ENCODE measurements around the gene SMIM22.

The SMIM22 gene

GRCh38 chr16:4814542-4815173, 19.5 kb downstream of the SMIM22 start:
- DNase-seq (ENCODE audit: low spot score): no peak

- DNase-seq (ENCODE audit: low spot score): no peak
Measured at GRCh38 chr16:4820652-4821051, 25.5 kb downstream of the SMIM22 start.

- no peak for DNase-seq (ENCODE audit: low spot score)
Measured at GRCh38 chr16:4825196-4825595, 30.0 kb downstream of the SMIM22 start.

GRCh38 chr16:4826526-4826925, 31.4 kb downstream of the SMIM22 start:
- DNase-seq (ENCODE audit: low spot score): no peak

- DNase-seq (ENCODE audit: low spot score): no peak
Measured at GRCh38 chr16:4826980-4827379, 31.8 kb downstream of the SMIM22 start.

- no peak for DNase-seq (ENCODE audit: low spot score)
Measured at GRCh38 chr16:4828567-4829321, 33.6 kb downstream of the SMIM22 start.

GRCh38 chr16:4830408-4830807, 35.2 kb downstream of the SMIM22 start:
- no peak for DNase-seq (ENCODE audit: low spot score)

GRCh38 chr16:4831616-4832015, 36.4 kb downstream of the SMIM22 start:
- no peak for DNase-seq (ENCODE audit: low spot score)

- no peak for DNase-seq (ENCODE audit: low spot score)
Measured at GRCh38 chr16:4832698-4833343, 37.7 kb downstream of the SMIM22 start.

GRCh38 chr16:4833584-4833983, 38.4 kb downstream of the SMIM22 start:
- DNase-seq (ENCODE audit: low spot score): no peak

- no peak for DNase-seq (ENCODE audit: low spot score)
Measured at GRCh38 chr16:4836727-4837126, 41.6 kb downstream of the SMIM22 start.

GRCh38 chr16:4837733-4838501, 42.7 kb downstream of the SMIM22 start:
- no peak for DNase-seq (ENCODE audit: low spot score)

- no peak for DNase-seq (ENCODE audit: low spot score)
Measured at GRCh38 chr16:4839942-4840341, 44.8 kb downstream of the SMIM22 start.

- no peak for DNase-seq (ENCODE audit: low spot score)
Measured at GRCh38 chr16:4840984-4841383, 45.8 kb downstream of the SMIM22 start.

Small RNA genes within 50 kb of the gene (small RNA-seq; reads per million reads assigned to genes)
- 0 reads per million in 2 experiments for gene RF00017

Measured in SK-N-DZ (cell line).